ENCODE results near the gene ADAMTS20.

DNA sequence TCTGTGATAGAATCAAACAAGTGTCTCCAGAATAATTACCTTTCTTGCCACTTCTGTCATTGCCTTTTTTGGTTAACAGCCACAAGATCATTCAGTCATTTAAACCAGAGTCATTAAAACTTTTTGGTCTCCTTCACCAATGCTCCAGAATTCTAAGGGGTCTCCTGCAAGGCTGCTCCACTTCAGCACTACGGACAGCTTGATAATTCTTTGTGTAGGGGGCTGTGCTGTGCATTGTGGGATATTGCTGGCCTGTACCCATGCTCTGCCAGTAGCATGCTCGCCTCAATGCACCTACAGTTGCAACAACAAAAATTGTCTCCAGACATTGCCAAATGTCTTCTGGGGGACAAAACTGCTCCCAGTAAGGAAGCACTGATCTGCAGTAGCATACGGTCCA, 7.3 kb downstream of the ADAMTS20 start:
- TF ChIP-seq, protein P1, sequence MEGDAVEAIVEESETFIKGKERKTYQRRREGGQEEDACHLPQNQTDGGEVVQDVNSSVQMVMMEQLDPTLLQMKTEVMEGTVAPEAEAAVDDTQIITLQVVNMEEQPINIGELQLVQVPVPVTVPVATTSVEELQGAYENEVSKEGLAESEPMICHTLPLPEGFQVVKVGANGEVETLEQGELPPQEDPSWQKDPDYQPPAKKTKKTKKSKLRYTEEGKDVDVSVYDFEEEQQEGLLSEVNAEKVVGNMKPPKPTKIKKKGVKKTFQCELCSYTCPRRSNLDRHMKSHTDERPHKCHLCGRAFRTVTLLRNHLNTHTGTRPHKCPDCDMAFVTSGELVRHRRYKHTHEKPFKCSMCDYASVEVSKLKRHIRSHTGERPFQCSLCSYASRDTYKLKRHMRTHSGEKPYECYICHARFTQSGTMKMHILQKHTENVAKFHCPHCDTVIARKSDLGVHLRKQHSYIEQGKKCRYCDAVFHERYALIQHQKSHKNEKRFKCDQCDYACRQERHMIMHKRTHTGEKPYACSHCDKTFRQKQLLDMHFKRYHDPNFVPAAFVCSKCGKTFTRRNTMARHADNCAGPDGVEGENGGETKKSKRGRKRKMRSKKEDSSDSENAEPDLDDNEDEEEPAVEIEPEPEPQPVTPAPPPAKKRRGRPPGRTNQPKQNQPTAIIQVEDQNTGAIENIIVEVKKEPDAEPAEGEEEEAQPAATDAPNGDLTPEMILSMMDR (IDR thresholded peaks at IDR 0.05): no peak
- TF ChIP-seq EP300 (IDR thresholded peaks at IDR 0.05): no peak

Measured in upper lobe of left lung (tissue), 4 donors.